DND-41 (cell line): ENCODE data around the gene CMTM3.

Experiments
- EZH2 ChIP-seq: IDR thresholded peaks from 3 replicates; pipeline ENCODE4 v1.6.1; 2012; ENCODE audit warnings: borderline replicate concordance, low read depth, mild to moderate bottlenecking, moderate library complexity, low read length, inconsistent platforms; ENCODE audit not compliant: severe bottlenecking
- TF ChIP-seq, protein P1 (sequence below): IDR thresholded peaks from 2 replicates; pipeline ENCODE4 v1.5.1; 2012; ENCODE audit warnings: borderline replicate concordance, low read length, moderate library complexity, mild to moderate bottlenecking; ENCODE audit not compliant: poor library complexity, severe bottlenecking; ENCODE audit errors: extremely low read depth

DNA sequence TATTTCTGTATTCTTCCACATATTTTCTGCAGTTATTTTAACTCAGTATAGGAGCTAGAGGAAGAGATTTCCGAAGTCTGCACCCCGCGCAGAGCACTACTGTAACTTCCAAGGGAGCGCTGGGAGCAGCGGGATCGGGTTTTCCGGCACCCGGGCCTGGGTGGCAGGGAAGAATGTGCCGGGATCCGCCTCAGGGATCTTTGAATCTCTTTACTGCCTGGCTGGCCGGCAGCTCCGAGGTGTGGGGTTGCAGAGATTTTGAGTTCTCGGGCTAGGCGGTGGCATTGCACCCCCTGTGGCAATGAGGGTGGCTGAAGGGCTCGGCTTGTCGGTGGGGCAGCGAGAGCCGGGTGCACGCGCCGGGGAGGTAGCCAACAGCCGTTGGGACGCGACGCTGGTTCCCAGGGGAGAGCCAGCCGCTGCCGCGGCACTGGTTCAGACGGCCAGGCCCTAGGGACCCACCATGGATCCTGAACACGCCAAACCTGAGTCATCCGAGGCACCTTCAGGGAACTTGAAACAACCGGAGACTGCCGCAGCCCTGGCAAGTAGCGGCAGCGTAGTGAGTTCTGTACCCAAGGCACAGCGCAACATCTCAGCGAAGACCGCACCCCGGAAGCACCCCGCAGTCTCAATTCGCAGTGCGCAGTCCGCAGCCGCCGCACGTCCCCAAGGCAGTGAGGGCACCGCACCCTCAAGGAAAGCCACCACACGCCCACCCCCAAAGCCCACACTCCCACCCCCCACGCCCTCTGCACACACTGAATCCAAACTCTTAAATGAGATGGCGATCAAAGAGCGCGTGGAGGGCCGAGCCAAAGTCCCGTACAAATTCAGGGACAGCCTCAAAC, 38.2 kb upstream of the CMTM3 start, which contains the start of gene CMTM1:
- TF ChIP-seq EZH2 = no peak
- TF ChIP-seq, protein P1, sequence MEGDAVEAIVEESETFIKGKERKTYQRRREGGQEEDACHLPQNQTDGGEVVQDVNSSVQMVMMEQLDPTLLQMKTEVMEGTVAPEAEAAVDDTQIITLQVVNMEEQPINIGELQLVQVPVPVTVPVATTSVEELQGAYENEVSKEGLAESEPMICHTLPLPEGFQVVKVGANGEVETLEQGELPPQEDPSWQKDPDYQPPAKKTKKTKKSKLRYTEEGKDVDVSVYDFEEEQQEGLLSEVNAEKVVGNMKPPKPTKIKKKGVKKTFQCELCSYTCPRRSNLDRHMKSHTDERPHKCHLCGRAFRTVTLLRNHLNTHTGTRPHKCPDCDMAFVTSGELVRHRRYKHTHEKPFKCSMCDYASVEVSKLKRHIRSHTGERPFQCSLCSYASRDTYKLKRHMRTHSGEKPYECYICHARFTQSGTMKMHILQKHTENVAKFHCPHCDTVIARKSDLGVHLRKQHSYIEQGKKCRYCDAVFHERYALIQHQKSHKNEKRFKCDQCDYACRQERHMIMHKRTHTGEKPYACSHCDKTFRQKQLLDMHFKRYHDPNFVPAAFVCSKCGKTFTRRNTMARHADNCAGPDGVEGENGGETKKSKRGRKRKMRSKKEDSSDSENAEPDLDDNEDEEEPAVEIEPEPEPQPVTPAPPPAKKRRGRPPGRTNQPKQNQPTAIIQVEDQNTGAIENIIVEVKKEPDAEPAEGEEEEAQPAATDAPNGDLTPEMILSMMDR = no peak
